ENCODE results near the gene PSMF1.

PSMF1 gene

GRCh38 chr20:1189827-1190226 lies 71.4 kb downstream of the PSMF1 start:
- DNase-seq (ENCODE audit: low spot score) (no peak), ATAC-seq (ENCODE audit: low read depth) (no peak)
- no peak for TF ChIP-seq CTCF (IDR thresholded peaks at IDR 0.05; ENCODE audit: poor library complexity, severe bottlenecking)
- Histone ChIP-seq H3K27ac (ENCODE audit: poor library complexity, severe bottlenecking) (no peak overlapping the region), H3K9me3 (ENCODE audit: severe bottlenecking) (no peaks in the 10 kb centered on the region), H3K4me1 (ENCODE audit: insufficient read depth, poor library complexity, severe bottlenecking) (no peaks in the 10 kb centered on the region), H3K27me3 (ENCODE audit: insufficient read depth, poor library complexity, severe bottlenecking) (peaks cover 15% of the 10 kb centered on the region), H3K4me3 (ENCODE audit: severe bottlenecking) (no peak overlapping the region), H3K36me3 (ENCODE audit: low read depth) (no peaks in the 10 kb centered on the region)

GRCh38 chr20:1190847-1191246 lies 72.4 kb downstream of the PSMF1 start:
- H3K27ac ChIP-seq (ENCODE audit: poor library complexity, severe bottlenecking) = no peak overlapping the region
- H3K4me3 ChIP-seq (ENCODE audit: severe bottlenecking) = no peak overlapping the region
- H3K9me3 ChIP-seq (ENCODE audit: severe bottlenecking) = no peaks in the 10 kb centered on the region
- DNase-seq (ENCODE audit: low spot score) = no peak
- no peaks in the 10 kb centered on the region for H3K4me1 ChIP-seq (ENCODE audit: insufficient read depth, poor library complexity, severe bottlenecking)
- no peaks in the 10 kb centered on the region for H3K36me3 ChIP-seq (ENCODE audit: low read depth)
- H3K27me3 ChIP-seq (ENCODE audit: insufficient read depth, poor library complexity, severe bottlenecking) = peaks cover 12% of the 10 kb centered on the region
- no peak for TF ChIP-seq CTCF (IDR thresholded peaks at IDR 0.05; ENCODE audit: poor library complexity, severe bottlenecking)
- ATAC-seq (ENCODE audit: low read depth) = no peak

GRCh38 chr20:1191299-1191698 lies 72.9 kb downstream of the PSMF1 start:
- H3K4me3 ChIP-seq (ENCODE audit: severe bottlenecking) = no peak overlapping the region
- DNase-seq (ENCODE audit: low spot score) = no peak
- H3K36me3 ChIP-seq (ENCODE audit: low read depth) = no peaks in the 10 kb centered on the region
- no peaks in the 10 kb centered on the region for H3K9me3 ChIP-seq (ENCODE audit: severe bottlenecking)
- no peak for ATAC-seq (ENCODE audit: low read depth)
- no peaks in the 10 kb centered on the region for H3K4me1 ChIP-seq (ENCODE audit: insufficient read depth, poor library complexity, severe bottlenecking)
- TF ChIP-seq CTCF (IDR thresholded peaks at IDR 0.05; ENCODE audit: poor library complexity, severe bottlenecking) = no peak
- peaks cover 8% of the 10 kb centered on the region for H3K27me3 ChIP-seq (ENCODE audit: insufficient read depth, poor library complexity, severe bottlenecking)
- no peak overlapping the region for H3K27ac ChIP-seq (ENCODE audit: poor library complexity, severe bottlenecking)

DNA sequence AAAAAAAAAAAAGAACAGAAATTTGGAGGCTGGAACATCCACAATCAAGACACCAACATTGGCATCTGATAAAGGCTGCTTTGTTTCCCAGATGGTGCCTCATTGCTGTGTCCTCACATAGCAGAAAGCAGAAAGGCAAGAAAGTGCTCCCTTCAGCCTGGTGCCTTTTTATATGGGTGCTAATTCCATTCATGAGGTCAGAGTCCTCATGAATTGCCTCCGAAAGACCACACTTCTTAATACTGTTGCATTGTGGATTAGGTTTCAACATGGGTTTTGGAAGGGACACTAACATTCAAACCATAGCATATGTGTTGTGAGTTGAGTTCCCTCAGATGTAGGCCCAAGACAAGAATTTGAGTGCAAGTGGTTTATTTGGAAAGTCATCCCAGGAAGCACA lies 76.8 kb downstream of the PSMF1 start:
- ATAC-seq (ENCODE audit: low read depth) (no peak), DNase-seq (ENCODE audit: low spot score) (no peak)
- Histone ChIP-seq H3K27me3 (ENCODE audit: insufficient read depth, poor library complexity, severe bottlenecking) (no peaks in the 10 kb centered on the region), H3K9me3 (ENCODE audit: severe bottlenecking) (no peaks in the 10 kb centered on the region), H3K27ac (ENCODE audit: poor library complexity, severe bottlenecking) (no peak overlapping the region), H3K4me1 (ENCODE audit: insufficient read depth, poor library complexity, severe bottlenecking) (no peaks in the 10 kb centered on the region), H3K36me3 (ENCODE audit: low read depth) (no peaks in the 10 kb centered on the region), H3K4me3 (ENCODE audit: severe bottlenecking) (no peak overlapping the region)
- no peak for TF ChIP-seq CTCF (IDR thresholded peaks at IDR 0.05; ENCODE audit: poor library complexity, severe bottlenecking)

DNA sequence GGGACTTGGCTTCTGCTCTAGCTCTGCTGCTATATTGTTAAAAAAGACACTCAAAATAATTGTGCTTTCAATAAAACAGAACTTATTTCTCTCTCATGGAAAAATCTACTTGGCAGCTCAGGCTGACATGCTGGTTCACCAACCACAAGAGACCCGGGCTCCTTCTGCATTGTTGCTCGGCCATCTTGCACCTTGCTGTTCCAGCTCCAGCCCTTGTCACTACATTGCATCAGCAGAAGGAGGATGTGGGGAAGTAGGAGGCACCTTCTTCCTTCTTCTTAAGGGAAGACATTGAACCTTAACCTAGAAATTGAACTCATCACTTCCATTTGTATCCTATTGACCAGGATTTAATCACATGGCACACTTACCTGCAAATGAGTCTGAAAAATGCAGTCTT lies 78.2 kb downstream of the PSMF1 start:
- Histone ChIP-seq H3K9me3 (ENCODE audit: severe bottlenecking) (no peaks in the 10 kb centered on the region), H3K36me3 (ENCODE audit: low read depth) (no peaks in the 10 kb centered on the region), H3K27ac (ENCODE audit: poor library complexity, severe bottlenecking) (no peak overlapping the region), H3K27me3 (ENCODE audit: insufficient read depth, poor library complexity, severe bottlenecking) (no peaks in the 10 kb centered on the region), H3K4me1 (ENCODE audit: insufficient read depth, poor library complexity, severe bottlenecking) (no peaks in the 10 kb centered on the region), H3K4me3 (ENCODE audit: severe bottlenecking) (no peak overlapping the region)
- no peak for TF ChIP-seq CTCF (IDR thresholded peaks at IDR 0.05; ENCODE audit: poor library complexity, severe bottlenecking)
- ATAC-seq (ENCODE audit: low read depth) (no peak), DNase-seq (ENCODE audit: low spot score) (no peak)
